ENCODE results near the gene ZNF491.
A peak's percentile ranks its signal among the peaks of the same experiment; 100 is the strongest.

ZNF491 gene

DNA sequence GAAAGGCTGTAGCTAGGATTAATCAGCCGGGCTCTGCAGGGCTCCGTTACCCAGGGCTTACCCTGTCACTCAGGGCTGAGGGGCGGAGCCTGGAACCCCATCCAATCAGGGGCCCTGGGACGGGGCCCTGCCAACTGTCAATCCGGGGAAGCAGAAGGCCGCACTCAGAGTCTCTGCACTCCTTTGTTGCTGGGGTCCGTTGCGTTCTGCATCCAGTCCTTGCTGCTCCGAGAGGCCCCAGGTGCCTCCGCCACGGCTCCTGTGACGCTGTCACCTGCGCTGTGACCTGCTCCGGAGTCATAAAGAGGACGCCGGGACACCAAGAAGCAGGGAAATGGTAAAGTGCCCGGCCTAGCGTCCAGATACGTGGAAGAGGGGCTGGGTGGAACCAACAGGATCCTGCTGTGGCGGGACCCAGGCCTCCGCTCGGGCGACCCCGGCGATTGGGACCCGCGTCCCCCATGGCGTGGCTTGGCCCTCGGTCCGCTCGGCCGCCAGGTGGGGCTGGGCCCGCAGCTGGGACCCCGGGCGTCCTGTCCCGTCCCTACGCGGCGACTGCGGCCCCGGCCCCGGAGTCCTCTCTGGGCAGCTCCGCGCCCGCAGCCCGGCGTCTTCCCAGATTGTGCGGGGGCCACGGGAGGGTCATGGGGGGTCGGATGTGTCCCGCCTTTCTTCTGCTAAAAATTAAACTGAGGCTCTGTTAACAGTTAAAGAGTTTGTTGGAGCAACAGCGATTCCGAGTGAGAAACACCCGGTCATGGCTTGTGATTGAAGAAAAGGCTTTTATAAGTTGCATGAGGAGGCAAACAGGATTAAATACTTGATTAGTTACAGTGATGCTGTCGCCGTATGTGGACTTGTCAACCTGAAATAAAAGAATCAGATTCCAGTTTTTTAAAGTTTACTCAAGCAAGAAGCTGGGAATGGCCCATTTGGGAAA lies at the start of gene ZNF491:
TSS of gene ZNF491 (plus strand) at position 133 of the 940 bp plus-strand sequence. CDS start 7,431 bp downstream, outside the sequence.
- CTCF ChIA-PET: interaction anchor here (0.6 to 1.6 kb wide), 14 partner anchors 11 to 342 kb away, joined by 3 to 29 read pairs (median 4); partner anchors contain the start of genes ZNF20, ZNF440 and ZNF441
- Histone ChIP-seq H3K4me3 (ENCODE audit: low read depth, low read length) (peak within 1 kb of the TSS; percentile 55), H3K27ac (ENCODE audit: extremely low read depth, low read depth, low read length) (no peak within 1 kb of the TSS), H3K9me3 (ENCODE audit: control insufficient read depth, insufficient read depth, low read depth, low read length) (no peaks in the 10 kb centered on the region), H3K36me3 (ENCODE audit: control insufficient read depth in 2 of 2, insufficient read depth in 1 of 2, low read length in 2 of 2) (no peaks in the 10 kb centered on the region), H3K4me1 (ENCODE audit: control insufficient read depth, insufficient read depth, low read length) (no peaks in the 10 kb centered on the region)
- POLR2A ChIA-PET: interaction anchor here (0.5 to 1.8 kb wide), 7 partner anchors 32 to 341 kb away, joined by 3 to 7 read pairs (median 4); partner anchors contain the start of genes ZNF20 and ZNF441
- TF ChIP-seq ZNF350 (tag by site-specific recombination; IDR thresholded peaks at IDR 0.05) (no peak), ZNF529 (tag by site-specific recombination; IDR thresholded peaks at IDR 0.05; ENCODE audit: insufficient replicate concordance) (no peak), ZNF423 (tag by site-specific recombination; IDR thresholded peaks at IDR 0.05) (no peak), ZNF626 (tag by site-specific recombination; IDR thresholded peaks at IDR 0.05) (no peak), ZNF394 (tag by site-specific recombination; IDR thresholded peaks at IDR 0.05; ENCODE audit: borderline replicate concordance) (peak; percentile 51; the same call in 1 of the 2 replicates), EGR2 (tag by site-specific recombination; IDR thresholded peaks at IDR 0.05; ENCODE audit: low read depth) (no peak), ZNF311 (tag by site-specific recombination; IDR thresholded peaks at IDR 0.05; ENCODE audit: borderline replicate concordance) (no peak), ZNF114 (tag by site-specific recombination; IDR thresholded peaks at IDR 0.05) (no peak), ZNF155 (tag by site-specific recombination; IDR thresholded peaks at IDR 0.05) (no peak), ZNF48 (tag by site-specific recombination; IDR thresholded peaks at IDR 0.05) (no peak), ZSCAN16 (tag by site-specific recombination; IDR thresholded peaks at IDR 0.05) (peak; percentile 57; the same call in 1 of the 2 replicates), ZBTB1 (tag by site-specific recombination; IDR thresholded peaks at IDR 0.05) (no peak)
- TF ChIP-seq, protein P1, sequence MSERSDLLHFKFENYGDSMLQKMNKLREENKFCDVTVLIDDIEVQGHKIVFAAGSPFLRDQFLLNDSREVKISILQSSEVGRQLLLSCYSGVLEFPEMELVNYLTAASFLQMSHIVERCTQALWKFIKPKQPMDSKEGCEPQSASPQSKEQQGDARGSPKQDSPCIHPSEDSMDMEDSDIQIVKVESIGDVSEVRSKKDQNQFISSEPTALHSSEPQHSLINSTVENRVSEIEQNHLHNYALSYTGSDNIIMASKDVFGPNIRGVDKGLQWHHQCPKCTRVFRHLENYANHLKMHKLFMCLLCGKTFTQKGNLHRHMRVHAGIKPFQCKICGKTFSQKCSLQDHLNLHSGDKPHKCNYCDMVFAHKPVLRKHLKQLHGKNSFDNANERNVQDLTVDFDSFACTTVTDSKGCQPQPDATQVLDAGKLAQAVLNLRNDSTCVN (tag by site-specific recombination; optimal IDR thresholded peaks at IDR 0.05): no peak
- TF ChIP-seq, protein P2, sequence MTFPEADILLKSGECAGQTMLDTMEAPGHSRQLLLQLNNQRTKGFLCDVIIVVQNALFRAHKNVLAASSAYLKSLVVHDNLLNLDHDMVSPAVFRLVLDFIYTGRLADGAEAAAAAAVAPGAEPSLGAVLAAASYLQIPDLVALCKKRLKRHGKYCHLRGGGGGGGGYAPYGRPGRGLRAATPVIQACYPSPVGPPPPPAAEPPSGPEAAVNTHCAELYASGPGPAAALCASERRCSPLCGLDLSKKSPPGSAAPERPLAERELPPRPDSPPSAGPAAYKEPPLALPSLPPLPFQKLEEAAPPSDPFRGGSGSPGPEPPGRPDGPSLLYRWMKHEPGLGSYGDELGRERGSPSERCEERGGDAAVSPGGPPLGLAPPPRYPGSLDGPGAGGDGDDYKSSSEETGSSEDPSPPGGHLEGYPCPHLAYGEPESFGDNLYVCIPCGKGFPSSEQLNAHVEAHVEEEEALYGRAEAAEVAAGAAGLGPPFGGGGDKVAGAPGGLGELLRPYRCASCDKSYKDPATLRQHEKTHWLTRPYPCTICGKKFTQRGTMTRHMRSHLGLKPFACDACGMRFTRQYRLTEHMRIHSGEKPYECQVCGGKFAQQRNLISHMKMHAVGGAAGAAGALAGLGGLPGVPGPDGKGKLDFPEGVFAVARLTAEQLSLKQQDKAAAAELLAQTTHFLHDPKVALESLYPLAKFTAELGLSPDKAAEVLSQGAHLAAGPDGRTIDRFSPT (tag by site-specific recombination; IDR thresholded peaks at IDR 0.05): no peak
- TF ChIP-seq, protein P3, sequence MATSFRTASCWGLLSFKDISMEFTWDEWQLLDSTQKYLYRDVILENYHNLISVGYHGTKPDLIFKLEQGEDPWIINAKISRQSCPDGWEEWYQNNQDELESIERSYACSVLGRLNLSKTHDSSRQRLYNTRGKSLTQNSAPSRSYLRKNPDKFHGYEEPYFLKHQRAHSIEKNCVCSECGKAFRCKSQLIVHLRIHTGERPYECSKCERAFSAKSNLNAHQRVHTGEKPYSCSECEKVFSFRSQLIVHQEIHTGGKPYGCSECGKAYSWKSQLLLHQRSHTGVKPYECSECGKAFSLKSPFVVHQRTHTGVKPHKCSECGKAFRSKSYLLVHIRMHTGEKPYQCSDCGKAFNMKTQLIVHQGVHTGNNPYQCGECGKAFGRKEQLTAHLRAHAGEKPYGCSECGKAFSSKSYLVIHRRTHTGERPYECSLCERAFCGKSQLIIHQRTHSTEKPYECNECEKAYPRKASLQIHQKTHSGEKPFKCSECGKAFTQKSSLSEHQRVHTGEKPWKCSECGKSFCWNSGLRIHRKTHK (tag by site-specific recombination; IDR thresholded peaks at IDR 0.05): no peak
- TF ChIP-seq, protein P4, sequence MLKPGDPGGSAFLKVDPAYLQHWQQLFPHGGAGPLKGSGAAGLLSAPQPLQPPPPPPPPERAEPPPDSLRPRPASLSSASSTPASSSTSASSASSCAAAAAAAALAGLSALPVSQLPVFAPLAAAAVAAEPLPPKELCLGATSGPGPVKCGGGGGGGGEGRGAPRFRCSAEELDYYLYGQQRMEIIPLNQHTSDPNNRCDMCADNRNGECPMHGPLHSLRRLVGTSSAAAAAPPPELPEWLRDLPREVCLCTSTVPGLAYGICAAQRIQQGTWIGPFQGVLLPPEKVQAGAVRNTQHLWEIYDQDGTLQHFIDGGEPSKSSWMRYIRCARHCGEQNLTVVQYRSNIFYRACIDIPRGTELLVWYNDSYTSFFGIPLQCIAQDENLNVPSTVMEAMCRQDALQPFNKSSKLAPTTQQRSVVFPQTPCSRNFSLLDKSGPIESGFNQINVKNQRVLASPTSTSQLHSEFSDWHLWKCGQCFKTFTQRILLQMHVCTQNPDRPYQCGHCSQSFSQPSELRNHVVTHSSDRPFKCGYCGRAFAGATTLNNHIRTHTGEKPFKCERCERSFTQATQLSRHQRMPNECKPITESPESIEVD (tag by site-specific recombination; IDR thresholded peaks at IDR 0.05): no peak
- TF ChIP-seq, protein P5, sequence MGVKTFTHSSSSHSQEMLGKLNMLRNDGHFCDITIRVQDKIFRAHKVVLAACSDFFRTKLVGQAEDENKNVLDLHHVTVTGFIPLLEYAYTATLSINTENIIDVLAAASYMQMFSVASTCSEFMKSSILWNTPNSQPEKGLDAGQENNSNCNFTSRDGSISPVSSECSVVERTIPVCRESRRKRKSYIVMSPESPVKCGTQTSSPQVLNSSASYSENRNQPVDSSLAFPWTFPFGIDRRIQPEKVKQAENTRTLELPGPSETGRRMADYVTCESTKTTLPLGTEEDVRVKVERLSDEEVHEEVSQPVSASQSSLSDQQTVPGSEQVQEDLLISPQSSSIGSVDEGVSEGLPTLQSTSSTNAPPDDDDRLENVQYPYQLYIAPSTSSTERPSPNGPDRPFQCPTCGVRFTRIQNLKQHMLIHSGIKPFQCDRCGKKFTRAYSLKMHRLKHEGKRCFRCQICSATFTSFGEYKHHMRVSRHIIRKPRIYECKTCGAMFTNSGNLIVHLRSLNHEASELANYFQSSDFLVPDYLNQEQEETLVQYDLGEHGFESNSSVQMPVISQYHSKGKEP (tag by site-specific recombination; IDR thresholded peaks at IDR 0.05): no peak
- TF ChIP-seq, protein P6, sequence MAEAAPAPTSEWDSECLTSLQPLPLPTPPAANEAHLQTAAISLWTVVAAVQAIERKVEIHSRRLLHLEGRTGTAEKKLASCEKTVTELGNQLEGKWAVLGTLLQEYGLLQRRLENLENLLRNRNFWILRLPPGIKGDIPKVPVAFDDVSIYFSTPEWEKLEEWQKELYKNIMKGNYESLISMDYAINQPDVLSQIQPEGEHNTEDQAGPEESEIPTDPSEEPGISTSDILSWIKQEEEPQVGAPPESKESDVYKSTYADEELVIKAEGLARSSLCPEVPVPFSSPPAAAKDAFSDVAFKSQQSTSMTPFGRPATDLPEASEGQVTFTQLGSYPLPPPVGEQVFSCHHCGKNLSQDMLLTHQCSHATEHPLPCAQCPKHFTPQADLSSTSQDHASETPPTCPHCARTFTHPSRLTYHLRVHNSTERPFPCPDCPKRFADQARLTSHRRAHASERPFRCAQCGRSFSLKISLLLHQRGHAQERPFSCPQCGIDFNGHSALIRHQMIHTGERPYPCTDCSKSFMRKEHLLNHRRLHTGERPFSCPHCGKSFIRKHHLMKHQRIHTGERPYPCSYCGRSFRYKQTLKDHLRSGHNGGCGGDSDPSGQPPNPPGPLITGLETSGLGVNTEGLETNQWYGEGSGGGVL (tag by site-specific recombination; IDR thresholded peaks at IDR 0.05): no peak
- TF ChIP-seq, protein P7, sequence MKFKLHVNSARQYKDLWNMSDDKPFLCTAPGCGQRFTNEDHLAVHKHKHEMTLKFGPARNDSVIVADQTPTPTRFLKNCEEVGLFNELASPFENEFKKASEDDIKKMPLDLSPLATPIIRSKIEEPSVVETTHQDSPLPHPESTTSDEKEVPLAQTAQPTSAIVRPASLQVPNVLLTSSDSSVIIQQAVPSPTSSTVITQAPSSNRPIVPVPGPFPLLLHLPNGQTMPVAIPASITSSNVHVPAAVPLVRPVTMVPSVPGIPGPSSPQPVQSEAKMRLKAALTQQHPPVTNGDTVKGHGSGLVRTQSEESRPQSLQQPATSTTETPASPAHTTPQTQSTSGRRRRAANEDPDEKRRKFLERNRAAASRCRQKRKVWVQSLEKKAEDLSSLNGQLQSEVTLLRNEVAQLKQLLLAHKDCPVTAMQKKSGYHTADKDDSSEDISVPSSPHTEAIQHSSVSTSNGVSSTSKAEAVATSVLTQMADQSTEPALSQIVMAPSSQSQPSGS (tag by site-specific recombination; IDR thresholded peaks at IDR 0.05; ENCODE audit: low read depth): no peak
- TF ChIP-seq, protein P8, sequence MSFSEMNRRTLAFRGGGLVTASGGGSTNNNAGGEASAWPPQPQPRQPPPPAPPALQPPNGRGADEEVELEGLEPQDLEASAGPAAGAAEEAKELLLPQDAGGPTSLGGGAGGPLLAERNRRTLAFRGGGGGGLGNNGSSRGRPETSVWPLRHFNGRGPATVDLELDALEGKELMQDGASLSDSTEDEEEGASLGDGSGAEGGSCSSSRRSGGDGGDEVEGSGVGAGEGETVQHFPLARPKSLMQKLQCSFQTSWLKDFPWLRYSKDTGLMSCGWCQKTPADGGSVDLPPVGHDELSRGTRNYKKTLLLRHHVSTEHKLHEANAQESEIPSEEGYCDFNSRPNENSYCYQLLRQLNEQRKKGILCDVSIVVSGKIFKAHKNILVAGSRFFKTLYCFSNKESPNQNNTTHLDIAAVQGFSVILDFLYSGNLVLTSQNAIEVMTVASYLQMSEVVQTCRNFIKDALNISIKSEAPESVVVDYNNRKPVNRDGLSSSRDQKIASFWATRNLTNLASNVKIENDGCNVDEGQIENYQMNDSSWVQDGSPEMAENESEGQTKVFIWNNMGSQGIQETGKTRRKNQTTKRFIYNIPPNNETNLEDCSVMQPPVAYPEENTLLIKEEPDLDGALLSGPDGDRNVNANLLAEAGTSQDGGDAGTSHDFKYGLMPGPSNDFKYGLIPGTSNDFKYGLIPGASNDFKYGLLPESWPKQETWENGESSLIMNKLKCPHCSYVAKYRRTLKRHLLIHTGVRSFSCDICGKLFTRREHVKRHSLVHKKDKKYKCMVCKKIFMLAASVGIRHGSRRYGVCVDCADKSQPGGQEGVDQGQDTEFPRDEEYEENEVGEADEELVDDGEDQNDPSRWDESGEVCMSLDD (tag by site-specific recombination; IDR thresholded peaks at IDR 0.05): no peak
